Right lobe of liver (tissue), 6 donors: Measurements from ENCODE around the gene FCER2. TPM values are rescaled to one million over a fixed set of nuclear protein-coding genes. Genes with fewer than 3 reads are reported as not detected.

ENCODE experiments used
- ATAC-seq, 4 donors: fragments of 200-7000 bp; cut with Tn5 transposase; one replicate each; pipeline ENCODE4 v1.9.1; 2020; ENCODE audit warnings: mild to moderate bottlenecking in 4 of 4, moderate library complexity in 4 of 4
- DNase-seq, 3 donors: peaks; one replicate each; pipeline ENCODE4 v3.0.0-alpha.2; 2020
- H3K27ac ChIP-seq, 3 donors: fragments of 200-600 bp; one replicate each; pipeline ENCODE4 v1.8.0; 2022
- H3K27me3 ChIP-seq, 2 donors: fragments of 200-600 bp; one replicate each; pipeline ENCODE4 v1.8.0; 2022
- H3K36me3 ChIP-seq, 4 donors: fragments of 200-600 bp; sonication (generic) in 1 of 4; one replicate each; pipeline versions ENCODE4 v1.5.1 to v1.8.0; 2017 to 2022; ENCODE audit warnings: control low read depth in 1 of 4
- H3K4me1 ChIP-seq, 4 donors: fragments of 200-600 bp; sonication (generic) in 1 of 4; one replicate each; pipeline versions ENCODE4 v1.5.1 to v1.8.0; 2017 to 2022; ENCODE audit warnings: control low read depth in 1 of 4
- H3K4me3 ChIP-seq, 3 donors: fragments of 200-600 bp; one replicate each; pipeline ENCODE4 v1.8.0; 2022
- H3K9me3 ChIP-seq, 4 donors: fragments of 200-600 bp; sonication (generic) in 1 of 4; one replicate each; pipeline versions ENCODE4 v1.5.1 to v1.8.0; 2017 to 2022; ENCODE audit warnings: control low read depth in 1 of 4
- POLR2A ChIP-seq: fragments of 450-650 bp; IDR thresholded peaks from one replicate; pipeline ENCODE4 v1.6.1; 2017; ENCODE audit warnings: antibody characterized with exemption, mild to moderate bottlenecking
- WGBS: methylation state at CpG from one replicate; pipeline ENCODE4 v1.1.6; 2018; ENCODE audit warnings: low coverage, low lambda C conversion rate; ENCODE audit not compliant: insufficient coverage; ENCODE audit errors: missing lambda C conversion rate; 5-methylcytosine and 5-hydroxymethylcytosine counted together
- intact Hi-C, 2 donors: fragments of 100-400 bp; cut with DNase I; formaldehyde crosslinking; loops; one replicate each; pipeline versions ENCODE4 v1.11.2 to v1.14.1; 2022
- total RNA-seq, 6 experiments: library from RNA; depleted of rRNA in 2 of 6; stranded (reverse); fragments of >200 nt in 2 of 6; fragmentation: NEBNext Ultra II Directional in 3 of 6; extraction: Animal tissue kit (Norgen Biotek cat#: 25700) in 3 of 6; gene quantifications; one replicate each; pipeline versions ENCODE4 v1.1.0 to v1.2.4, GENCODE V29; 2016 to 2023
- TF ChIP-seq, protein P1 (sequence below), 4 donors: fragments of 200-600 bp in 3 of 4; fragments of 450-650 bp in 1 of 4; IDR thresholded peaks; one replicate each; pipeline versions ENCODE4 v1.5.1 to v1.8.0; 2016 to 2022; ENCODE audit warnings: antibody characterized with exemption in 4 of 4, mild to moderate bottlenecking in 2 of 4
- donor health status: DM: no; HTN: yes; CAD: no.
- donor health status: DM: no; HTN: no; CAD: no.
- donor health status: DM: no; HTN: no; CAD: no.
- donor health status: DM: no; HTN: yes; CAD: no.
- donor health status: DM: no; HTN: yes; CAD: no.

FCER2 gene
- total RNA-seq, 6 experiments from 2014 or later: 0.18 to 0.29 TPM; not detected in 4

DNA sequence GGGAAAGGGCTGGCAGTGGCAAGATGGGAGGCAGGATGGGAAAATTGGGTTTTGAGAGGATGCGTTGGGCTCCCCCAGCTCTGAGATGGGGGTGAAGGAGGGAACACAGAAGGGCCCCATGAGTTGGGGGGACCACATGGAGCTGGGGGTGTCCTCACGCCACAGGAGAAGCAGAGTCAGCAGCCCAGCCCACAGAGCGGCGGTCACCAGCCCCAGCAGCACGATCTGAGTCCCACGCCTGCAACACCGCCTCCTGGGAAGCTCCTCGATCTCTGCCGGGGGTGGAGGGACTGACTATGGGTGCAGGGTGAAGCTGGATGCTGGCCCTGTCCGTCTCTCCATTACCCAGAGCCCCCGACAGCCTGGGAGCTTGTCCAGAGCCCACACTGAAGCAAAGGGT is 3.3 kb downstream of the FCER2 start:
- H3K9me3 ChIP-seq: no peaks in the 10 kb centered on the region
- no peaks in the 10 kb centered on the region for H3K27me3 ChIP-seq
- ATAC-seq: no peak
- no peaks in the 10 kb centered on the region for H3K4me1 ChIP-seq
- H3K27ac ChIP-seq: no peak overlapping the region
- no peak overlapping the region for H3K4me3 ChIP-seq
- H3K36me3 ChIP-seq: no peaks in the 10 kb centered on the region
- intact Hi-C loops: no loop called here
- no peak for TF ChIP-seq POLR2A
- TF ChIP-seq, protein P1, sequence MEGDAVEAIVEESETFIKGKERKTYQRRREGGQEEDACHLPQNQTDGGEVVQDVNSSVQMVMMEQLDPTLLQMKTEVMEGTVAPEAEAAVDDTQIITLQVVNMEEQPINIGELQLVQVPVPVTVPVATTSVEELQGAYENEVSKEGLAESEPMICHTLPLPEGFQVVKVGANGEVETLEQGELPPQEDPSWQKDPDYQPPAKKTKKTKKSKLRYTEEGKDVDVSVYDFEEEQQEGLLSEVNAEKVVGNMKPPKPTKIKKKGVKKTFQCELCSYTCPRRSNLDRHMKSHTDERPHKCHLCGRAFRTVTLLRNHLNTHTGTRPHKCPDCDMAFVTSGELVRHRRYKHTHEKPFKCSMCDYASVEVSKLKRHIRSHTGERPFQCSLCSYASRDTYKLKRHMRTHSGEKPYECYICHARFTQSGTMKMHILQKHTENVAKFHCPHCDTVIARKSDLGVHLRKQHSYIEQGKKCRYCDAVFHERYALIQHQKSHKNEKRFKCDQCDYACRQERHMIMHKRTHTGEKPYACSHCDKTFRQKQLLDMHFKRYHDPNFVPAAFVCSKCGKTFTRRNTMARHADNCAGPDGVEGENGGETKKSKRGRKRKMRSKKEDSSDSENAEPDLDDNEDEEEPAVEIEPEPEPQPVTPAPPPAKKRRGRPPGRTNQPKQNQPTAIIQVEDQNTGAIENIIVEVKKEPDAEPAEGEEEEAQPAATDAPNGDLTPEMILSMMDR (IDR thresholded peaks at IDR 0.05): no peak
- DNase-seq: no peak
- WGBS: 19% methylated on average over 3 of the region's 11 CpGs

DNA sequence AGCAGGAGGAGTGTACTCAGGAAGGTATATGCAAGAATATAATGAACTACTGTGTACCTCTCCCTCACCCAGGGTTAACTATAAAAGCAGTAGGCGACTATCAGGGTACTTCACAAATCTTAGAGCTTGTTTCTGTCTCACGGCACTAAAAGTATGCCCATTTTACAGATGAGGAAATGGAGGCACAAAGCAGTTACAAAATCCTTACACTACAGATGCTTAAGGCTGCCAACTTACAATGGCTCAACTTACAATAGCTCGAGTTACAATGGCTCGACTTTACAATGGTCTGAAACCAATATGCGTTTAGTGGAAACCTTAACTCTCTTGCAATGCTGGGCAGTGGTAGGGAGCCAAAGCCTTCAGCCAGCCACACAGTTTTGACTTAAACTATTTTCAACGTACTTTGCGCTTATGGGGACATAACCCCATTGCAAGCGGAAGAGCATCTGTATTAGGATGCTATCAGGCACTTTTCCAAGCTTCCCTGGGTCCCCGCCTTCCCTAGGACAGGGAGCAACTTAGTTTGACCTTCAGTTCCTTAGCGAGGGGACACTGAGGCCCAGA is 4.1 kb downstream of the FCER2 start:
- TF ChIP-seq, protein P1 (IDR thresholded peaks at IDR 0.05): no peak
- no peak for TF ChIP-seq POLR2A
- no peak for ATAC-seq
- Histone ChIP-seq H3K27ac (no peak overlapping the region), H3K4me3 (no peak overlapping the region), H3K36me3 (no peaks in the 10 kb centered on the region), H3K9me3 (no peaks in the 10 kb centered on the region), H3K4me1 (no peaks in the 10 kb centered on the region), H3K27me3 (no peaks in the 10 kb centered on the region)
- DNase-seq: no peak
- WGBS: 68% methylated on average over 9 of the region's 10 CpGs
- intact Hi-C loops: no loop called here

DNA sequence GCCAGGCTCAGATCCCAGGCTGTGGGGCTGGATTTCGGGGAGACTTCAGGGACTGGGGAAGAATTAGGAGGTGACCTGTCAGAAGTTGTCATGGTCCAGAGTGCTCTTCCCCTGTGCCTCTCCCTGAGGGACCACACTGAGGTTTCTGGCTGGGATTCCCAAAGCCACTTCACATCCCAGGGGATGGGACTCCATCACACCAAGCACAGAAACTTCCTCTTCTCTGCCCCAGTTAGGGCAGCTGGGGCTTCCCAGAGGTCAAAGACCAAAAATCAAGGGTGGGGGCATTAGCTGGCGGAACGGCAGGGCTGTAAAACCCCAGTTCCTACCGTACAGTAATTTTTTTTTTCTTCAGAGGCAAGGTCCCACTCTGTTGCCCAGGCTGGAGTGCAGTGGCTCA is 7.4 kb downstream of the FCER2 start:
- no peak for ATAC-seq
- Histone ChIP-seq H3K36me3 (no peaks in the 10 kb centered on the region), H3K27ac (no peak overlapping the region), H3K4me3 (no peak overlapping the region), H3K27me3 (no peaks in the 10 kb centered on the region), H3K4me1 (no peaks in the 10 kb centered on the region), H3K9me3 (no peaks in the 10 kb centered on the region)
- intact Hi-C loops: no loop called here
- DNase-seq: no peak
- TF ChIP-seq, protein P1 (IDR thresholded peaks at IDR 0.05): no peak
- no peak for TF ChIP-seq POLR2A
- 20% methylated on average over 1 of the region's 4 CpGs for WGBS

DNA sequence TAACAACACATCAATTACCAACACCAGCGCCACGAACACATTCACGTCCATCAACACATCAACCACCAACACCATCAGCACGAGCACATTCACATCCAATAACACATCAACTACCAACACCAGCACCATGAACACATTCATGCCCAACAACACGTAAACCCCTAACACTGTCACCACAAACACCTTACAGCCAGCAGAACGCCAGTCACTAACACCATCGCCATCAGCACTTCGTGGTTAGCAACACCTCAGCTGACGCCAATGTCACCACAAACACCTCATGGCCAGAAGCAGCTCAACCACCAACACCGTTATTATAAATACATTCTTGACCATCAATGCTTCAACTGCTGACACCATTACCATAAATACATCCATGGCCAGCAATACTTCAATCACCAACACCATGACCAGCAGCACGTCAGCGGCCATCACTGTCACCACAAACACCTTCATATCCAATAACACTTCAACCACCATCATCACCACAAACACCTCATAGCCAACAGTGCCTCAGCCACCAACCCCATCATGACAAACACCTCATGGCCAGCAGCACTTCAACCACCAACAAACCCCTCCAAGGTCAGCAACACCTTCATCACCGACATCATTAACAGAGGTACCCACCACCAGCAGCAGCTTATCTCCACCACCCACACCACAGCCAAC is 9.4 kb downstream of the FCER2 start:
- H3K27me3 ChIP-seq: no peaks in the 10 kb centered on the region
- no peaks in the 10 kb centered on the region for H3K9me3 ChIP-seq
- intact Hi-C loops: no loop called here
- no peak overlapping the region for H3K27ac ChIP-seq
- 64% methylated on average over 12 of the region's 13 CpGs for WGBS
- no peaks in the 10 kb centered on the region for H3K4me1 ChIP-seq
- H3K4me3 ChIP-seq: no peak overlapping the region
- TF ChIP-seq, protein P1 (IDR thresholded peaks at IDR 0.05): no peak
- TF ChIP-seq POLR2A: no peak
- DNase-seq: no peak
- H3K36me3 ChIP-seq: no peaks in the 10 kb centered on the region
- no peak for ATAC-seq
